Testis (tissue), 2 donors: ENCODE data around the gene MRPS15.

Experiments used
- CTCF ChIP-seq, 3 experiments: fragments of 450-650 bp in 2 of 3; fragments of 200-600 bp in 1 of 3; sonication (generic) in 1 of 3; IDR thresholded peaks; one replicate each; pipeline ENCODE4 v1.5.1; 2016 to 2019; ENCODE audit warnings: antibody characterized with exemption in 3 of 3, mild to moderate bottlenecking in 2 of 3, moderate library complexity in 1 of 3
- POLR2A ChIP-seq: fragments of 450-650 bp; IDR thresholded peaks from one replicate; pipeline ENCODE4 v1.6.1; 2017; ENCODE audit warnings: antibody characterized with exemption, mild to moderate bottlenecking, moderate library complexity

- TF ChIP-seq POLR2A, result no peak
- TF ChIP-seq CTCF (IDR thresholded peaks at IDR 0.05), result no peak
These were observed 20.9 kb downstream of the MRPS15 start for GRCh38 chr1:36443297-36443696.
